Progenitor cell of endocrine pancreas (in vitro differentiated cells): ENCODE data around the gene ADAMTS5. TPM values are rescaled to one million over a fixed set of nuclear protein-coding genes. Genes with fewer than 3 reads are reported as not detected.

Experiments used
- DNase-seq: peaks from one replicate; pipeline ENCODE4 v3.0.0; 2021; ENCODE audit warnings: low spot score; ENCODE audit not compliant: unreplicated experiment
- H3K27ac Mint-ChIP-seq: 2 replicates; pipeline ENCODE4 v1.8.0; 2021; ENCODE audit warnings: mild to moderate bottlenecking, moderate library complexity, mixed read lengths
- H3K27me3 Mint-ChIP-seq: 2 replicates; pipeline ENCODE4 v1.8.0; 2021; ENCODE audit warnings: mixed read lengths
- H3K36me3 Mint-ChIP-seq: 2 replicates; pipeline ENCODE4 v1.8.0; 2022; ENCODE audit warnings: mixed read lengths; ENCODE audit not compliant: insufficient read depth
- H3K4me1 Mint-ChIP-seq: 2 replicates; pipeline ENCODE4 v1.8.0; 2021; ENCODE audit warnings: low read depth, mixed read lengths
- H3K4me3 Mint-ChIP-seq: 2 replicates; pipeline ENCODE4 v1.8.0; 2021; ENCODE audit warnings: low read depth, mild to moderate bottlenecking, moderate library complexity, mixed read lengths
- H3K9me3 Mint-ChIP-seq: 2 replicates; pipeline ENCODE4 v1.8.0; 2021; ENCODE audit warnings: low read depth, mixed read lengths
- CTCF ChIP-seq: fragments of 200-600 bp; sonication (generic); IDR thresholded peaks from one replicate; pipeline ENCODE4 v1.5.0; 2021; ENCODE audit warnings: antibody characterized with exemption, mild to moderate bottlenecking; ENCODE audit not compliant: unreplicated experiment
- total RNA-seq: library from RNA; stranded (reverse); gene quantifications from 2 replicates; pipeline ENCODE4 v1.2.1, GENCODE V29; 2021

Gene ADAMTS5
- total RNA-seq, 1 donor from 2014 or later: 3.2 TPM

GRCh38 chr21:26939601-26940111 lies 27.2 kb downstream of the ADAMTS5 start:
- DNase-seq: no peak
- Mint-ChIP-seq H3K27ac (peak overlapping the region; percentile 60), H3K9me3 (no peaks in the 10 kb centered on the region), H3K27me3 (no peaks in the 10 kb centered on the region), H3K36me3 (no peaks in the 10 kb centered on the region), H3K4me1 (peaks cover 12% of the 10 kb centered on the region), H3K4me3 (no peak overlapping the region)
- TF ChIP-seq CTCF: no peak

- Mint-ChIP-seq H3K4me3 (no peak overlapping the region), H3K27ac (no peak overlapping the region), H3K36me3 (no peaks in the 10 kb centered on the region), H3K27me3 (no peaks in the 10 kb centered on the region), H3K4me1 (peaks cover 12% of the 10 kb centered on the region), H3K9me3 (no peaks in the 10 kb centered on the region)
- no peak for TF ChIP-seq CTCF
- DNase-seq: no peak
Measured at GRCh38 chr21:26936641-26937040, 30.2 kb downstream of the ADAMTS5 start.

GRCh38 chr21:26935977-26936376 lies 30.9 kb downstream of the ADAMTS5 start:
- no peaks in the 10 kb centered on the region for H3K27me3 Mint-ChIP-seq
- no peak overlapping the region for H3K27ac Mint-ChIP-seq
- no peak for TF ChIP-seq CTCF
- no peaks in the 10 kb centered on the region for H3K36me3 Mint-ChIP-seq
- H3K4me1 Mint-ChIP-seq: peaks cover 12% of the 10 kb centered on the region
- no peak for DNase-seq
- H3K9me3 Mint-ChIP-seq: no peaks in the 10 kb centered on the region
- H3K4me3 Mint-ChIP-seq: no peak overlapping the region

GRCh38 chr21:26934383-26934782 lies 32.5 kb downstream of the ADAMTS5 start:
- H3K27me3 Mint-ChIP-seq: no peaks in the 10 kb centered on the region
- TF ChIP-seq CTCF: no peak
- no peaks in the 10 kb centered on the region for H3K9me3 Mint-ChIP-seq
- peaks cover 5% of the 10 kb centered on the region for H3K4me1 Mint-ChIP-seq
- H3K27ac Mint-ChIP-seq: no peak overlapping the region
- H3K36me3 Mint-ChIP-seq: no peaks in the 10 kb centered on the region
- no peak for DNase-seq
- H3K4me3 Mint-ChIP-seq: no peak overlapping the region

- DNase-seq: no peak
- Mint-ChIP-seq H3K4me1 (no peaks in the 10 kb centered on the region), H3K4me3 (no peak overlapping the region), H3K27ac (no peak overlapping the region), H3K27me3 (no peaks in the 10 kb centered on the region), H3K36me3 (no peaks in the 10 kb centered on the region), H3K9me3 (no peaks in the 10 kb centered on the region)
- TF ChIP-seq CTCF: no peak
Measured at GRCh38 chr21:26933448-26933847, 33.4 kb downstream of the ADAMTS5 start.
